Measurements from ENCODE around the gene PURA. TPM values are rescaled to one million over a fixed set of nuclear protein-coding genes. Genes with fewer than 3 reads are reported as not detected.

The PURA gene
- total and polyA plus RNA-seq, 4 donors = 3.5 to 22.1 (median 11.6) TPM

- H3K9me3 ChIP-seq (ENCODE audit: control insufficient read depth in 4 of 4, insufficient read depth in 3 of 4, low read length in 3 of 4) = no peaks in the 10 kb centered on the region
- H3K27me3 ChIP-seq (ENCODE audit: control insufficient read depth in 3 of 3, insufficient read depth in 3 of 3, low read length in 2 of 3) = no peaks in the 10 kb centered on the region
- no peak for TF ChIP-seq CTCF (IDR thresholded peaks at IDR 0.05; ENCODE audit: control extremely low read depth, extremely low read depth)
- no peak for DNase-seq
- no peak for ATAC-seq (ENCODE audit: insufficient read depth, low FRiP score)
- peaks cover 0 to 19% (median 3%) of the 10 kb centered on the region in 5 donors for H3K4me1 ChIP-seq (ENCODE audit: control insufficient read depth in 5 of 5, insufficient read depth in 5 of 5, low read length in 5 of 5)
- no peaks in the 10 kb centered on the region for H3K36me3 ChIP-seq (ENCODE audit: control insufficient read depth in 4 of 4, insufficient read depth in 4 of 4, low read length in 4 of 4)
- H3K27ac ChIP-seq (ENCODE audit: low read depth in 1 of 2, low read length in 1 of 2) = no peak overlapping the region
- H3K9ac ChIP-seq (ENCODE audit: insufficient read depth in 1 of 2, low read length in 2 of 2) = no peak overlapping the region
- H3K4me3 ChIP-seq = no peak overlapping the region
Measured at GRCh38 chr5:140135127-140135526, 21.2 kb downstream of the PURA start.

- Histone ChIP-seq H3K9me3 (ENCODE audit: control insufficient read depth in 4 of 4, insufficient read depth in 3 of 4, low read length in 3 of 4) (no peaks in the 10 kb centered on the region), H3K4me3 (no peak overlapping the region), H3K36me3 (ENCODE audit: control insufficient read depth in 4 of 4, insufficient read depth in 4 of 4, low read length in 4 of 4) (no peaks in the 10 kb centered on the region), H3K27ac (ENCODE audit: low read depth in 1 of 2, low read length in 1 of 2) (no peak overlapping the region), H3K4me1 (ENCODE audit: control insufficient read depth in 5 of 5, insufficient read depth in 5 of 5, low read length in 5 of 5) (peaks cover 0 to 20% (median 3%) of the 10 kb centered on the region in 5 donors), H3K27me3 (ENCODE audit: control insufficient read depth in 3 of 3, insufficient read depth in 3 of 3, low read length in 2 of 3) (no peaks in the 10 kb centered on the region), H3K9ac (ENCODE audit: insufficient read depth in 1 of 2, low read length in 2 of 2) (no peak overlapping the region)
- TF ChIP-seq CTCF (IDR thresholded peaks at IDR 0.05; ENCODE audit: control extremely low read depth, extremely low read depth) = no peak
- ATAC-seq (ENCODE audit: insufficient read depth, low FRiP score) (no peak), DNase-seq (no peak)
- WGBS, 2 donors = 92 to 97% methylated on average over 1 of the region's 1 CpG
Measured at GRCh38 chr5:140136624-140137023, 22.7 kb downstream of the PURA start.

GRCh38 chr5:140140435-140140834 is 26.5 kb downstream of the PURA start:
- no peak for DNase-seq
- no peak for ATAC-seq (ENCODE audit: insufficient read depth, low FRiP score)
- H3K27me3 ChIP-seq (ENCODE audit: control insufficient read depth in 3 of 3, insufficient read depth in 3 of 3, low read length in 2 of 3) = peaks cover 0 to 6% (median 6%) of the 10 kb centered on the region in 3 donors

More at GRCh38 chr5:140140435-140140834, 26.5 kb downstream of the PURA start:
- TF ChIP-seq CTCF (IDR thresholded peaks at IDR 0.05; ENCODE audit: control extremely low read depth, extremely low read depth) = no peak
- 77 to 87% methylated on average over 3 of the region's 3 CpGs for WGBS, 2 donors
- Histone ChIP-seq H3K9me3 (ENCODE audit: control insufficient read depth in 4 of 4, insufficient read depth in 3 of 4, low read length in 3 of 4) (no peaks in the 10 kb centered on the region), H3K36me3 (ENCODE audit: control insufficient read depth in 4 of 4, insufficient read depth in 4 of 4, low read length in 4 of 4) (no peaks in the 10 kb centered on the region), H3K9ac (ENCODE audit: insufficient read depth in 1 of 2, low read length in 2 of 2) (no peak overlapping the region), H3K27ac (ENCODE audit: low read depth in 1 of 2, low read length in 1 of 2) (peak overlapping the region in 1 of 2 donors; percentile 59), H3K4me1 (ENCODE audit: control insufficient read depth in 5 of 5, insufficient read depth in 5 of 5, low read length in 5 of 5) (peaks cover 0 to 13% (median 0%) of the 10 kb centered on the region in 5 donors), H3K4me3 (no peak overlapping the region)
